Tibial artery (tissue), 4 donors: ENCODE data around the gene SCRT2.

Experiments
- DNase-seq, 2 donors: peaks; one replicate each; pipeline ENCODE4 v3.0.0-alpha.2; 2019
- H3K27ac ChIP-seq, 2 donors: fragments of 200-600 bp; sonication (generic) in 1 of 2; 1 replicate in 1 of 2; 2 replicates in 1 of 2; pipeline ENCODE4 v1.5.1; 2018 to 2019; ENCODE audit warnings: mild to moderate bottlenecking in 1 of 2
- H3K27me3 ChIP-seq, 2 donors: fragments of 200-600 bp; sonication (generic) in 1 of 2; one replicate each; pipeline versions ENCODE4 v1.5.1 to v1.6.0; 2016 to 2019
- H3K36me3 ChIP-seq, 3 donors: fragments of 200-600 bp; sonication (generic) in 2 of 3; one replicate each; pipeline ENCODE4 v1.5.1; 2016 to 2019; ENCODE audit warnings: mild to moderate bottlenecking in 2 of 3
- H3K4me1 ChIP-seq, 4 donors: fragments of 200-600 bp; sonication (generic) in 2 of 4; 1 replicate in 3 of 4; 2 replicates in 1 of 4; pipeline ENCODE4 v1.5.1; 2016 to 2019
- H3K4me3 ChIP-seq, 2 donors: fragments of 200-600 bp; sonication (generic) in 1 of 2; 1 replicate in 1 of 2; 2 replicates in 1 of 2; pipeline ENCODE4 v1.5.1; 2018 to 2019; ENCODE audit warnings: mild to moderate bottlenecking in 2 of 2
- H3K9me3 ChIP-seq, 3 donors: fragments of 200-600 bp; sonication (generic) in 1 of 3; one replicate each; pipeline ENCODE4 v1.5.1; 2016 to 2019
- intact Hi-C: fragments of 100-400 bp; cut with DNase I; formaldehyde crosslinking; loops from one replicate; pipeline ENCODE4 v1.15.0; 2023; ENCODE audit warnings: low total_unique reads
- TF ChIP-seq, protein P1 (sequence below), 2 experiments: fragments of 200-600 bp in 1 of 2; fragments of 450-650 bp in 1 of 2; IDR thresholded peaks; one replicate each; pipeline ENCODE4 v1.5.1; 2017 to 2019; ENCODE audit warnings: antibody characterized with exemption in 2 of 2, mild to moderate bottlenecking in 1 of 2, moderate library complexity in 1 of 2

The SCRT2 gene

DNA sequence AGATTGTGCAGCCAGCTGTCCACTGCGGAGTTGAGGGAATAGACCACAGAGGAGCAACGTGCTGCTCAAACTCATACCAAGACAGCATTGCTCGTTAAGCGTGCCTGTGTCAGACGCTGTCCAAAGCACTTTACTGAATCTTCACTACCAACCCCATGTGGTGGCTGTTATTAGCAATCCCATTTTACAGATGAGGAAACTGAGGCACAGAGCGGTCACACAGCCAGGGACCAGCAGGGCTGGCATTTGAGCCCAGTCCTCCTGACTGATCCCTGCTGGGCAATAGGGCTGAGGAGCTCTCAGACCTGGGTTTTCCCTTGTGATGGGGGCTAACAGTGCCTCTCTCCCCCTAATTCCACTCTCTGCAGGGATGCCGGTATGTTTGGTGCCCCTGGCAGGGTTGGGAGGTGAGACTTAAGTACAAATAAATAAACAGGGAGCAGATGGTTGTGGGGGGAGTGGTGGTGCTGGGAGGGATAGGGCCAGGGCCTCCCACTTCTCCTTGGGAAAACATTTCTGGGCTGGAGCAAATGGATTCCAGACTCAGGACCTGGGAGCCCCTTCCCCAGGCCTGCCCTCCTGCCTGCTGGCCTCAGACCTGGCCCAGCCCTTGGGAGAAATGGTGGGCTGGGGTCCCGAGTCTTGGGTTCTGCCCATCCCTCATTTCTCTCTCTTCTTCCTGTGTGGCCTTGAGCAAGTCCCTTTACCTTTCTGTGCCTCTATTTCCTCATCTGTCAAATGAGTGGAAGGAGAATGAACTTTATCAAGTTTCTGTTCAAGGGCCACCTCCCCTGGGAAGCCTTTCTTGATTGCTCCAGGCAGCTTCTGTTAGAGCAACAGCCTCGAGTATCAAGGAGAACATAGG lies 40.3 kb downstream of the SCRT2 start:
- Histone ChIP-seq H3K9me3 (no peaks in the 10 kb centered on the region), H3K27ac (no peak overlapping the region), H3K27me3 (peaks cover 0 to 31% of the 10 kb centered on the region in 2 donors), H3K36me3 (no peaks in the 10 kb centered on the region), H3K4me1 (no peaks in the 10 kb centered on the region), H3K4me3 (no peak overlapping the region)
- intact Hi-C loops, result no loop called here
- TF ChIP-seq, protein P1, sequence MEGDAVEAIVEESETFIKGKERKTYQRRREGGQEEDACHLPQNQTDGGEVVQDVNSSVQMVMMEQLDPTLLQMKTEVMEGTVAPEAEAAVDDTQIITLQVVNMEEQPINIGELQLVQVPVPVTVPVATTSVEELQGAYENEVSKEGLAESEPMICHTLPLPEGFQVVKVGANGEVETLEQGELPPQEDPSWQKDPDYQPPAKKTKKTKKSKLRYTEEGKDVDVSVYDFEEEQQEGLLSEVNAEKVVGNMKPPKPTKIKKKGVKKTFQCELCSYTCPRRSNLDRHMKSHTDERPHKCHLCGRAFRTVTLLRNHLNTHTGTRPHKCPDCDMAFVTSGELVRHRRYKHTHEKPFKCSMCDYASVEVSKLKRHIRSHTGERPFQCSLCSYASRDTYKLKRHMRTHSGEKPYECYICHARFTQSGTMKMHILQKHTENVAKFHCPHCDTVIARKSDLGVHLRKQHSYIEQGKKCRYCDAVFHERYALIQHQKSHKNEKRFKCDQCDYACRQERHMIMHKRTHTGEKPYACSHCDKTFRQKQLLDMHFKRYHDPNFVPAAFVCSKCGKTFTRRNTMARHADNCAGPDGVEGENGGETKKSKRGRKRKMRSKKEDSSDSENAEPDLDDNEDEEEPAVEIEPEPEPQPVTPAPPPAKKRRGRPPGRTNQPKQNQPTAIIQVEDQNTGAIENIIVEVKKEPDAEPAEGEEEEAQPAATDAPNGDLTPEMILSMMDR (IDR thresholded peaks at IDR 0.05), result no peak
- DNase-seq, result no peak

DNA sequence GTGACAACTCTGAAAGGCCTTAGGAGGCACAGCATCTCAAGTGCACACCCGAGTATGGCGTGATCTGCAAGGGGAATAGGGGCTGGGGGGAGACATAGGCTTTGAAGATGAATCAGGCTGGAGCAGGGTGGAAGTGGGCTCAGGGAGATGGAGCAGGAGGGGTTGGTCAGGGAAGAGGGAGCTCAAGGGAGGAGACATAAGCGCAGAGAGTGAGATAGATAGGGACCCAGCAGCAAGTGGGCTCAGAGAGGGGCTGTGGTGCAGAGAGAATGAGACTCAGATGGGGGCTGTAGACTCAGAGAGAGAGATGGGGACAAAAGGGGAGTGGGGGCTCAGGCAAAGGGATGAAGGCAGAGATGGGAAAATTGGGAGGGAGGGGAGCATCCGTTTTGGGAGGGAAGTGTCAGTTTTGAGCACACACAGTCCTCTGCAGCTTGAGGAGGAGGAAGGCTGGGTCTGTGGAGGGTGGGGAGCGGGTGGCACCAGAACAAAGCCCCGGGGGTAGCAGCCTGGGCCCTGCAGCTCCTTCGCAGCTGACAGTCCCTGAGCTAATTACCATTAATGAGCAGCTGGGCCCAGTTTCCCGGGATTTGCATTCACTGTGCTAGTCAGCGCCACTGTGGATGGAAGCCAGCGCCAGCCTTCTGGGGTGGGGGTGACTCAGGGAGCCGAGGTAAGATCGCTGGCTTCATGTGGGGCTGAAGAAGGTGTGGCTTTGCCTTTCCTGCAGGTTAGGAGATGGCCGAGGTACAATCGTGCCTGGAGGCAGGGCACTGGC lies 41.3 kb downstream of the SCRT2 start:
- TF ChIP-seq, protein P1 (IDR thresholded peaks at IDR 0.05), result no peak
- Histone ChIP-seq H3K4me1 (no peaks in the 10 kb centered on the region), H3K27me3 (peaks cover 0 to 28% of the 10 kb centered on the region in 2 donors), H3K4me3 (no peak overlapping the region), H3K36me3 (no peaks in the 10 kb centered on the region), H3K9me3 (no peaks in the 10 kb centered on the region), H3K27ac (no peak overlapping the region)
- intact Hi-C loops, result no loop called here
- DNase-seq, result no peak

DNA sequence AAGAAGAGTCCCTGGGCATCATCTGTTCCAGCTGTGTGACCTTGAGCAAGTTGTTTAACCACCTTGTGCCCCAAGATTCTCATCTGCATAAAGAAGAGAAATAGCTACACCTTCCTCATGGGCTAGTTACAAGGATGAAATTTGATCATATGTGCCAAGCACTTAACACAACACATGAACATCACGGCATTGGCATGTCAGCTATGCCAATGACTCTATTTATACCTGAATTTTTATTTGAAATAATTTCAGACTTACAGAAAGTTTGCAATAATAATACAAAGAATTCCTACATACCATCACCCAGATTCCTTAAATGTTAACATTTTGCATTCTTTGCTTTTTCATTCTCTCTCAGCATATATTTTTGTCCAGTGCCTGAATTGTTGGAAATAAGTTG lies 44.5 kb downstream of the SCRT2 start:
- no peak overlapping the region for H3K27ac ChIP-seq
- intact Hi-C loops, result no loop called here
- no peaks in the 10 kb centered on the region for H3K9me3 ChIP-seq
- no peak for DNase-seq
- TF ChIP-seq, protein P1 (IDR thresholded peaks at IDR 0.05), result no peak
- no peaks in the 10 kb centered on the region for H3K36me3 ChIP-seq
- no peaks in the 10 kb centered on the region for H3K4me1 ChIP-seq
- peaks cover 0 to 30% of the 10 kb centered on the region in 2 donors for H3K27me3 ChIP-seq
- H3K4me3 ChIP-seq, result no peak overlapping the region

DNA sequence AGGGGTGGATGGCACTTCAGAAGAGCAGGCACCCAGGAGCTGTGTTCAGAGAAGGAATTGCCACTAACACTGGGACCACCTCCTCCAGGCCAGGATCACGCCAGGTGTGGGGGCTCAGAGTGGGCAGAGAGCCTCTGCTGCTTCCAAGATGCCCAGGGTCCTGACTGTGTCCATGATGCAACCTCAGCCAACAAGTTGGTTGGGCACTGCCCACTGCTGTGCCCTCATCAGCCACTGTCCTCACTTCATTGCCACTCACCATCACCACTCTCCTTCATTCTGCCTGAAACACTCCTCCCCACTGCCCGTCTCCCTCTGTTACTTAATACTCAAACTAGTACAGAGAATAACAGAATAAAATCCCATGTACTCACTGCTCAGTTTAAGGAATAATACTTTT lies 49.0 kb downstream of the SCRT2 start:
- H3K4me3 ChIP-seq, result no peak overlapping the region
- H3K4me1 ChIP-seq, result no peaks in the 10 kb centered on the region
- no peaks in the 10 kb centered on the region for H3K9me3 ChIP-seq
- H3K36me3 ChIP-seq, result no peaks in the 10 kb centered on the region
- TF ChIP-seq, protein P1 (IDR thresholded peaks at IDR 0.05), result no peak
- no peak overlapping the region for H3K27ac ChIP-seq
- intact Hi-C loops, result no loop called here
- DNase-seq, result no peak
- H3K27me3 ChIP-seq, result peaks cover 0 to 15% of the 10 kb centered on the region in 2 donors

DNA sequence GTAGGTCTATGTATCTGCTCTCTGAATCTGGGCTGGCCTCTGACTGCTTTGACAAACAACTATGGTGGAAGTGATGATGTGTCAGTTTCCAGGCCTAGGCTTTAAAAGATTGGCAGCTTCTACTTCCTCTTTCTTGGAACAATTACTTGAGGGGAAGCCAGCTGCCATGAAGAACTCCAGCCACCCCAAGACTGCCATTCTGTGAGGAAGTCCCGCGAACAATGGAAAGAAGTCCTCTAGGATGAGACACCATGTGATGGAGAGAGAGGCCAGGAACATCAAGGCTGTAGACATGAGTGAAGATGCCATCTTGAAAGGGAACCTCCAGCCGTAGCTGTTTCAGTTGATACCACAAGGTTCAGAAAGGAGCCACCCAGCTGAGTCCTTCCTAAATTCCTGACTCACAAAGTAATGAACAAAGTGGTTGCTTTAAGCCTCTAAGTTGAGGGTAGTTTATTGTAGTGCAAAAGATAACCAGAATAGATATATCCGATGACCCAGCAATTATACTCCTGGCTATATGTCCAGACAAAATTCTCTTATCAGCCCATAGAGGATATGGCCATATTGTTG lies 50.2 kb downstream of the SCRT2 start:
- H3K4me1 ChIP-seq, result no peaks in the 10 kb centered on the region
- no peak overlapping the region for H3K4me3 ChIP-seq
- no peak overlapping the region for H3K27ac ChIP-seq
- intact Hi-C loops, result no loop called here
- H3K9me3 ChIP-seq, result no peaks in the 10 kb centered on the region
- TF ChIP-seq, protein P1 (IDR thresholded peaks at IDR 0.05), result no peak
- H3K27me3 ChIP-seq, result peaks cover 0 to 25% of the 10 kb centered on the region in 2 donors
- DNase-seq, result no peak
- no peaks in the 10 kb centered on the region for H3K36me3 ChIP-seq
